SJSA1 (cell line): ENCODE results near the gene ZNF644. TPM values are rescaled to one million over a fixed set of nuclear protein-coding genes. Genes with fewer than 3 reads are reported as not detected.
"Not testable (repeated sequence)": the region's sequence is repeated elsewhere in the genome, so short reads cannot be mapped to it uniquely, and the experiment has no call there.

Experiments used
- DNase-seq, 2 experiments: peaks; one replicate each; pipeline ENCODE4 v3.0.0-alpha.2; 2015 to 2020; ENCODE audit warnings: low spot score in 2 of 2, low read depth in 1 of 2
- H3K27ac ChIP-seq: fragments of 250-450 bp; sonication (Bioruptor Pico); 2 replicates; pipeline ENCODE4 v1.5.1; 2020; ENCODE audit warnings: mild to moderate bottlenecking, moderate library complexity
- H3K27me3 ChIP-seq: fragments of 250-450 bp; sonication (Bioruptor Pico); replicated peaks from 2 replicates; pipeline ENCODE4 v1.5.1; 2020; ENCODE audit warnings: mild to moderate bottlenecking, moderate library complexity
- H3K36me3 ChIP-seq: fragments of 250-450 bp; sonication (Bioruptor Pico); 2 replicates; pipeline ENCODE4 v1.5.1; 2020; ENCODE audit warnings: mild to moderate bottlenecking
- H3K4me1 ChIP-seq: fragments of 250-450 bp; sonication (Bioruptor Pico); replicated peaks from 2 replicates; pipeline ENCODE4 v1.6.1; 2021; ENCODE audit warnings: mild to moderate bottlenecking
- H3K4me3 ChIP-seq: fragments of 250-450 bp; sonication (Bioruptor Pico); 2 replicates; pipeline ENCODE4 v1.5.1; 2020; ENCODE audit warnings: mild to moderate bottlenecking
- H3K9me3 ChIP-seq: fragments of 250-450 bp; sonication (Bioruptor Pico); replicated peaks from 2 replicates; pipeline ENCODE4 v1.5.1; 2020; ENCODE audit warnings: mild to moderate bottlenecking
- total RNA-seq: library from RNA; depleted of rRNA; stranded (reverse); fragments of >200 nt; shearing (Covaris generic); gene quantifications from 2 replicates; pipeline ENCODE4 v1.2.3, GENCODE V29; 2014

ZNF644 gene
- total RNA-seq, 1 experiment from 2014 or later, result 65.2 TPM

DNA sequence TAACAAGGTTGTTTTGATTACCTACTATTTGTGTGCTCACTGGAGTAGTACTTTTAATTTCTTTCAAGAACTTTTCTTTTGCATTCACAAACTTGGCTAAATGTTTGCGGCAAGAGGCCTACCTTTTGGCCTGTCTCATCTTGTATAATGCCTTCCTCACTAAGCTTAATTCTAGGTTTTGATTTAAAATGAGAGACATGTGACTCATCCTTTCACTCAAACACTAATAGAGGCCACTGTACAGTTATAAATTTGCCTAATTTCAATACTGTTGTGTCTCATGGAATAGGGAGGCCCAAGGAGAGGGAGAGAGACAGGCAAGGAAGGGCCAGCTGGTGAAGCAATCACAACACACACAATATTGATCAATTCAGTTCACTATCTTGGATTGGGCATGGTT is 66.1 kb downstream of the ZNF644 start:
- H3K27ac ChIP-seq, result no peak overlapping the region
- peaks cover 5% of the 10 kb centered on the region; the same call in 1 of the 2 replicates for H3K4me1 ChIP-seq
- H3K4me3 ChIP-seq, result no peak overlapping the region
- no peaks in the 10 kb centered on the region for H3K27me3 ChIP-seq
- H3K36me3 ChIP-seq, result peaks cover 21% of the 10 kb centered on the region
- no peak for DNase-seq
- H3K9me3 ChIP-seq, result no peaks in the 10 kb centered on the region

DNA sequence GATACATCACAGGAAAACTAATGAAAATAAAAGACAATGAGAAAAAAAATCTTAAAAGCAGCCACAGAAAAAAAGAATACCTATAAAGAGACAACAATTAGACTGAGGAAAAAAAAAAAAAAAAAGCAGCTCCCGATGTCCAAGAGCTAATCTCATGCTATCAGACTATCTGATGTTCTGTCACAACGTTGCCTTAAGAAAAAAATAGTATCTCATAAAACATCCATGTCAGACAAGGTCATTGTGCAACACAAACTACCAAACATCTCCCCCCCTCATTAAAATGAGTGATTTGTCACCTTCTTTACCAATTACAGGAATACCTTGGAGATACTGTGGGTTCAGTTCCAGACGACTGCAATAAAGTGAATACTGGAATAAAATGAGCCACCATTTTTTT is 68.9 kb downstream of the ZNF644 start:
- no peaks in the 10 kb centered on the region for H3K9me3 ChIP-seq
- DNase-seq, result no peak
- H3K27me3 ChIP-seq, result 0 out of 2 replicates have a peak, but pooled peaks cover 2% of the 10 kb centered on the region
- no peak overlapping the region for H3K4me3 ChIP-seq
- H3K4me1 ChIP-seq, result peaks cover 5% of the 10 kb centered on the region; the same call in 1 of the 2 replicates
- peaks cover 25% of the 10 kb centered on the region for H3K36me3 ChIP-seq
- H3K27ac ChIP-seq, result no peak overlapping the region

DNA sequence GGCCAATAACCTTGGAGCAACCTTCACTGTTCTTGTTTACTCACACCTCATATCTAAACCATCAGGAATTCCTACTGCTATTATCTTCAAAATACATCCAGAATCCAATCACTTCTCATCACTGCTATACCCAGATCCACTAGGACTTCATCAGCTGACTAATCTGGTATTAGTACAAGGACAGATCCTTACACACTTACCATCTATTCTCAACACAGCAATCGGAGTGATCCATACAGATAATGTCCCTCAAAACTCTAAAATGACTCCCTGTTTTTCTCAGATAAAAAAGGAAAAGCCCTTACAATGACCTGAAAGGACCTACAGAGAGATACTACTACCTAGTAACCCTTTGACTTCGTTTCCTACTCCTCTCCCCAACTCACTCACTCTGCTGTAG is 70.8 kb downstream of the ZNF644 start:
- no peaks in the 10 kb centered on the region for H3K4me1 ChIP-seq
- H3K27me3 ChIP-seq, result 0 out of 2 replicates have a peak, but pooled peaks cover 2% of the 10 kb centered on the region
- peaks cover 22% of the 10 kb centered on the region for H3K36me3 ChIP-seq
- no peaks in the 10 kb centered on the region for H3K9me3 ChIP-seq
- DNase-seq, result no peak
- H3K27ac ChIP-seq, result no peak overlapping the region
- H3K4me3 ChIP-seq, result no peak overlapping the region

DNA sequence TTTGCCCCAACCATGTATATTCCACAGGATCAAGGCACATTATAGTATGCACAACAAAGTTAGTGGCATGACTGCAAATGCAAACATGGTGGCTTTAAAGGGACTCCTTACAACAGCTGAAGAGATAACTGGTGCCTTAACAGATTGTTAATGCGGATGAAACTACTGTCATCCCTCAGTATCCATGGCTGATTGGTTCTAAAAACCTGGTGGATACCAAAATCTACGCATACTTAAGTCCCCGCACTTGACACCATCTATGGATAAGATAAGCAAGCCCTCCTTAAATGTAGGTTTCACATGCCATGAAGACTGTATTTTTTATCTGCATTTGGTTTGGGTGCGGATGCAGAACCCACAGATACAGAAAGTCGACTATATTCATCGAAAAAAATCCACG is 73.5 kb downstream of the ZNF644 start:
- Histone ChIP-seq H3K4me1 (no peaks in the 10 kb centered on the region), H3K4me3 (no peak overlapping the region), H3K9me3 (no peaks in the 10 kb centered on the region), H3K27ac (no peak overlapping the region), H3K27me3 (0 out of 2 replicates have a peak, but pooled peaks cover 2% of the 10 kb centered on the region), H3K36me3 (peaks cover 4% of the 10 kb centered on the region)
- DNase-seq, result no peak

DNA sequence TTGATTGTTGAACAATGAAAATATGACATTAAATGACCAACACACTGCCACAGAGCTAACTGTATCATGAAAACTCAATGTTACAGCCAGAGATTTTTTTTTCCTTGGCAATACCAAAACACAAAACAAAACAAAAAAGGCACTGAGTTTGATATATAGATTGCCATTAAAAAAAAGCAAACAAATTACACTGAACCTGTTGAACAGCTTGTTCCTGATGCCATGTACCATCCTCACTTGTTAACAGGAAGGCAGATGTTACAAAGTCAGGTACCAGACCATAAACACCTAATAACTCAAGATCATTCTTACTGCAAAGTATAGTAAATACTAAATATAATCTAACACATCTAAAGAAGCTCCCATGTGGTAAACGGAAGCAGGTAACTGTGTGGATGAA is 75.2 kb downstream of the ZNF644 start:
- peaks cover 4% of the 10 kb centered on the region for H3K36me3 ChIP-seq
- H3K4me1 ChIP-seq, result no peaks in the 10 kb centered on the region
- no peak for DNase-seq
- no peak overlapping the region for H3K27ac ChIP-seq
- H3K9me3 ChIP-seq, result no peaks in the 10 kb centered on the region
- no peak overlapping the region for H3K4me3 ChIP-seq
- H3K27me3 ChIP-seq, result 0 out of 2 replicates have a peak, but pooled peaks cover 2% of the 10 kb centered on the region

DNA sequence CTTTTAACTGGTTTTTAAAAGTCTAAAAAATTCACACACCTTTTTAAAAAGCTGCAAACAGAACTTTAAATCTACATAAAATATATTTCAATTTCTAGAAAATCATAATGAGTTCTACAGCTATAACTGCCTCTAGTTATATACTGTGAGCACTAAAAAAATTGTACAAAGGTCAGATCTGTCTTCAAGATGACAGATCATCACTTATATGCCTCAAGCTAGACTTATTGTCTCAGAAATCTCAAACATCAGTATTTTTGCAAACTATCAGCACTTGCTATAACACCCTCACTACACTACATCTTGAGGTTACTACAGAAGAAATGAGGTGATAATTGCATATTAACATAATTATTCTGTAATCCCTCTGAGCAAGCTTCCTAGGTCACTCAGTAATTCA is 76.5 kb downstream of the ZNF644 start:
- H3K27me3 ChIP-seq, result 0 out of 2 replicates have a peak, but pooled peaks cover 2% of the 10 kb centered on the region
- no peaks in the 10 kb centered on the region for H3K4me1 ChIP-seq

DNA sequence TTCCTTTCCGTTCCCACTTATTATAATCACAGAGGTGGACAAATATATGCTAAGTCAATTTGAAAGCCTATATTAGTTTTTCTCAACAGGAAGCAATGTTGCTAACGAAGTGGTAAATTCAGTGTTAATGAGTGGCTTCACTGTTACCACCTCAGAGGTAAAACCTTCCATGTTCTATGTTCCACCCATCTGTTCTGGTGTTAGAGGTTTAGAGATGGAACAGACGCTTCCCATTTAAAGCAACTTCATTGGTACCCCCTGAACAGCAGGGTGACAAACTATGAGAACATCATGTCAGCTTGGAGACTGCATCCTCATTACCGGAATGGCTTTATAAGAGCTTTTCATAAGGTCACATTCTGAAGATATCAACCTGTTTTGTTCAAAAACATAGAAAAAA is 77.9 kb downstream of the ZNF644 start:
- Histone ChIP-seq H3K9me3 (no peaks in the 10 kb centered on the region), H3K27me3 (0 out of 2 replicates have a peak, but pooled peaks cover 2% of the 10 kb centered on the region), H3K27ac (no peak overlapping the region), H3K4me1 (no peaks in the 10 kb centered on the region), H3K36me3 (peaks cover 21% of the 10 kb centered on the region), H3K4me3 (no peak overlapping the region)
- DNase-seq, result no peak

More for the DNA sequence above, 76.5 kb downstream of the ZNF644 start:
- Histone ChIP-seq H3K4me3 (no peak overlapping the region), H3K9me3 (no peaks in the 10 kb centered on the region), H3K36me3 (peaks cover 12% of the 10 kb centered on the region), H3K27ac (no peak overlapping the region)
- DNase-seq, result no peak

DNA sequence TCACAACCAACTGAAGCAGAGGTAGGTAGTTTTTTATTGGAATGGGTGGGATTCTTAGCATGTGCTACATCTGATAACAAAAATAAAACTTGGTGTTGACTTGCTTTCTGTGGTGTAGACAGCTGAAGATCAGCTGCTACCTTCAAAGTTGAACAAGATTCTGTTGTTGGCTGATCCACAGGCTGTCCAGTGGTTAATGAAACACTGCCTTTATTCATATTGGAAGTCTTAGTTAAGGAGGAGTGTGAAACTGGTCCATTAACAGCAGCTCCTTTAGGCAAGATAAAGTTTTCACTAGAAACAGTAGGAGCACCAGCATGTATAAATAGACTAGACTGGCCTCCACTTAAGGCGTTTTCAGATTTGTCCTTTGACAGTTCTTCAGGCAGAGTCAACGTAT is 81.1 kb downstream of the ZNF644 start:
- H3K4me1 ChIP-seq, result 0 out of 2 replicates have a peak, but pooled peaks cover 4% of the 10 kb centered on the region
- no peak for DNase-seq
- H3K36me3 ChIP-seq, result peaks cover 38% of the 10 kb centered on the region
- H3K27me3 ChIP-seq, result no peaks in the 10 kb centered on the region
- H3K9me3 ChIP-seq, result no peaks in the 10 kb centered on the region
- H3K27ac ChIP-seq, result no peak overlapping the region
- no peak overlapping the region for H3K4me3 ChIP-seq

DNA sequence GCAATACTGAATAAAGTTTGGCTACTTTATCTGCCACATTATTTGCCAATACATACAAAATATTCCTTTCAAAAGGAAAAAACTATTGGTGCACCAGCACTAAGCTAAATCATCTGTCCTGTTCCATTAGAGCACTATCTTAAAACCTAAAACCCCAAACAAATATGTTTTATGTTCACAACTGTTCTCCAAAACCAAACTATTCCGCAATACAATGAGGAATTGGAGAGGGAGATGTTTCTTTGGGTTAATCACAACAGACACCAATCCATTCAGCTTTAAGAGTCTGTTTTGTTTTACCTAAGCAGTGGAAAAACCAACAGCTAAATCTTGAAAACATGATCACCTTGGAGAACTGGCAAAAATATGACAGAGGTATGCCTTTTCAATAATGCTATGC is 85.1 kb downstream of the ZNF644 start:
- Histone ChIP-seq H3K4me3 (no peak overlapping the region), H3K27me3 (no peaks in the 10 kb centered on the region), H3K4me1 (0 out of 2 replicates have a peak, but pooled peaks cover 4% of the 10 kb centered on the region), H3K36me3 (peaks cover 55% of the 10 kb centered on the region), H3K9me3 (no peaks in the 10 kb centered on the region), H3K27ac (no peak overlapping the region)
- DNase-seq, result no peak

DNA sequence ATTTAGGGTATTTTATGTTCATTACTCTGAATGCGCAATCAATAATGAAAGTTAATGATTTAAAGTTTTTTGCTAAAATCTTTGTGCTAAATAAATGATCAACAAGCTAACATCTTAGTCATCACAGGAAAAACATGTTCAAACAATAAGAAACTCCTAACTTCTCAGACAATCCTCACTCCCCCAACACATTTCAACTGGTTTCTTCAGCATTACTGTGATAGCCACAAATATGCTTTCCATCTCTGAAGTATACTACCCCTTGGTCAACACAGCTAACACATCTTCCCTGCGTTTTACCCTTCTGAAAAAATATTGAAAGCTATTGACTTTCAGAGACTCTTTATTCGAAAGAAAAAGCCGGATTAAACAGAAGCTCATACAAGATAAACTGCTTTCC is 85.8 kb downstream of the ZNF644 start:
- no peak overlapping the region for H3K27ac ChIP-seq
- no peak overlapping the region for H3K4me3 ChIP-seq
- 0 out of 2 replicates have a peak, but pooled peaks cover 4% of the 10 kb centered on the region for H3K4me1 ChIP-seq
- no peak for DNase-seq
- H3K27me3 ChIP-seq, result no peaks in the 10 kb centered on the region
- H3K9me3 ChIP-seq, result no peaks in the 10 kb centered on the region
- H3K36me3 ChIP-seq, result peaks cover 55% of the 10 kb centered on the region

DNA sequence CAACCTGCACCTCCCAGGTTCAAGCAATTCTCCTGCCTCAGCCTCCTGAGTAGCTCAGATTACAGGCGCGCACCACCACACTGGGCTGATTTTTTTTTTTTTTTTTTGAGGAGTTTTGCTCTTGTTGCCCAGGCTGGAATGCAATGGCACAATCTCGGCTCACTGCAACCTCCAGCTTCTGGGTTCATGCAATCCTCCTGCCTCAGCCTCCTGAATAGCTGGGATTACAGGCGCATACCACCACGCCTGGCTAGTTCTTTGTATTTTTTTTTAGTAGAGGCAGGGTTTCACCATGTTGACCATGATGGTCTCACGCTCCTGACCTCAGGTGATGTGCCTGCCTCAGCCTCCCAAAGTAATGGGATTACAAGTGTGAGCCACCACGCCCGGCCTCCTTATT is 93.6 kb downstream of the ZNF644 start:
- Histone ChIP-seq H3K4me1 (peaks cover 10% of the 10 kb centered on the region), H3K36me3 (peaks cover 11% of the 10 kb centered on the region)
- not testable (repeated sequence) for DNase-seq, H3K9me3 ChIP-seq, H3K27me3 ChIP-seq, H3K4me3 ChIP-seq, H3K27ac ChIP-seq

DNA sequence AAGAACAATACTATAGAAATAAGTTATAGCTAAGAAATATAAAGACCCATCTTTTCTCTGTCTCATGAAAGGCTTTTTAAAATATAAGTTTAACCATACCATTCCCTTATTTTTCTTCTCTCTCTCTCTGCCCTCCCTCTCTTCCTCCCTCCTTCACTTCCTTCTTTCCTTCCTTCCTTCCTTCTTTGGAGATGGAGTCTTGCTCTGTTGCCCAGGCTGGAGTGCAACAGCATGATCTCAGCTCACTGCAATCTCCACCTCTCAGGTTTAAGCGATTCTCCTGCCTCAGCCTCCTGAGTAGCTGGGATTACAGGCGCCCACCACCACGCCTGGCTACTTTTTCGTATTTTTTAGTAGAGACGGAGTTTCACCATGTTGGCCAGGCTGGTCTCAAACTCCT is 94.2 kb downstream of the ZNF644 start:
- H3K27ac ChIP-seq, H3K4me3 ChIP-seq, H3K9me3 ChIP-seq, DNase-seq, H3K27me3 ChIP-seq: not testable (repeated sequence)
- peaks cover 11% of the 10 kb centered on the region for H3K36me3 ChIP-seq
- H3K4me1 ChIP-seq, result peaks cover 10% of the 10 kb centered on the region

DNA sequence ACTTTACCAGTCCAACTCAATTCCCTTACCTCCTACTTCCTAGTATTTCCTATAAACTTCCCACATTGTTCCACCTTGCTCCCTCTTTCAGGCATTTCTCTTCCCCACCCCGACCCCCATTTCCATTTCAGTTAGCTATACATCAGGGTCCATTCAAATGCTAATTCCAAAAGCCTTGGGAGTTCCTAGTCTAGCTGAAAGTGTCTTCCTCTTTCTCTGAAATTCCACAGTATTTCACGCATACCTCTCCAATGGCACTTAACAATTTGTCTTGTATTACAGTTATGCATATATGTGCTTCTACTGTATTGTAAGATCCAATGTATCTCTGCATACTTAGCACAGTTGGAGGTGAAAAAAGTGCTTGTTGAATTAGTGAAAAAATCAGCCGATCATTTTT is 94.9 kb downstream of the ZNF644 start:
- Histone ChIP-seq H3K4me3 (no peak overlapping the region), H3K27me3 (no peaks in the 10 kb centered on the region), H3K4me1 (peaks cover 10% of the 10 kb centered on the region), H3K36me3 (peaks cover 10% of the 10 kb centered on the region), H3K9me3 (no peaks in the 10 kb centered on the region), H3K27ac (no peak overlapping the region)
- DNase-seq, result no peak

DNA sequence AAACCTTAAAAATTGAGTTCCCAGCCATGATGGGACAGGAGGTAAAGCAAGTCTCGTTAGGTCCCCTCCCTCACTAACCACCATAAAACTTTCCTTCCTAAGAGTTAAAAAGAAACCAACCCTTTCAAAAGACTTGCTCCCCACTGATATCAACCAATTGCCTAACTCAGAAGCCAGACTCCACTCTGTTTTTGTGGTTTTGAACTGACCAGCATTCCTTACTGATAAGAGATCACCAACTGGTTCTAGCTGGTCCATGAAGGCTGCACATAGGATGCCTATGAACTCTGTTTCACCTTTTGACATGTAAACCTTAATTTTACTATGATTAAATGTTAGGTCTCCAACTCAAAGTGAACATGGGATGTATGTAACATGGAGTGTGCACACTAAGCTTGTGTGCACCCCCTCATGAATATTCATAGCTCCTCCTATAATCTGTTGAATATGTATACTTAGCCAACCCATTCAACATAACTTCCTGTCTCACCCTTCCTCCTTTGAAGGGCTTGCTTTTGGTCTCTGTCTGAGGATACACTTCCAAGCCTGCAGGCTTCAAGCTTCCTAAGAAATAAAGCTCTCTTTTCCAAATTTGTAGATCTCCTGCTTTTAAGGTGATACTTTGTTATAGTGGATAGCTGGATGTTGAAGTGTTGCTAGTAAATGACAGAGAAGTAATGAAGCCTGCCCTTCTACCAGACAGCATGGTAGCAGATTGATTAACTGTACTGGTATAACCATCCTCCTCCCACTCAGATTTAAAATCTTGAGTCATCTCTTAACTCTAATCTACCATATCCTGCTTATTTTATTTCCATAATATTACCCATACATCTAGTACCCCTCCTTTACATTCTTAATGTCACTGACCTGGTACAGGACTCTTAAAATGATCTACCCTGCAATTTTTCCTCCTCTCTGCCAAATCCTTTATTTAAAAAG is 95.6 kb downstream of the ZNF644 start:
- H3K27ac ChIP-seq, result no peak overlapping the region

More for the DNA sequence above, 95.6 kb downstream of the ZNF644 start:
- Histone ChIP-seq H3K9me3 (no peaks in the 10 kb centered on the region), H3K4me1 (peaks cover 10% of the 10 kb centered on the region), H3K27me3 (no peaks in the 10 kb centered on the region), H3K4me3 (no peak overlapping the region), H3K36me3 (peaks cover 7% of the 10 kb centered on the region)
- DNase-seq, result peak in 1 of 2 experiments; percentile 31
